ENCODE data around the gene IAH1.
"Not testable (repeated sequence)": the region's sequence is repeated elsewhere in the genome, so short reads cannot be mapped to it uniquely, and the experiment has no call there.

IAH1 gene

DNA sequence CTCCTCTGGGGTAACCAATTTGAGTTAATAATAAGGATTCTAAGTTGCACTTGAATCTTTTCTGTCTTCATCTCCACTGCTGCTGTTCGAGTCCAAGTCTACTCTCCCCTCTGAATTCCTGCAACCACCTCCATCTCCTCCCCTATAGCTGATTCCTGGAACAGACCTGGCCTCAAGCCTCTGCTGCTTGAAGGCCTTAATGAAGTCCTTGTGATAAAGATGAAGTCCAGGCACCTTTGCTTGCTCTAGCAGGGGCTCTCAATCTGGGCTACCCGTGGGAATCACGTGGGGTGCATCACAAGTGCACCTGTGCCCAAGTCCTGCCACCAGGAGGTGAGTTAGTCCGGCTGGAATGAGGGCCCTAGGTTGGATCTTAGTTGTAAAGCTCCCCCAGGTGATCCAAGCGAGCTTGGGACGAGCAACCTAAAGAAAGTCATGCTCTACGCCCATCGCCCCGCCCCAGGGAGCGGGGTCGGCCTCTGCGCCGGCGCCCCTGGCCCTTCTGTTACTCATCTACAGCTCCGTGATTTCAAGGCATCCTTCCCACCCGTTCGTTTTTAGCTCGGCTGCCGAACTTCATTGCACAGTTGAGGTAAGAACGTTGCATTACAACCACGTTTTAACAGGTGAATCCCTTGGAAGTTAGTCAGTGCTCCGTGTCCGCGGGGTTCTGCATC, 905 bp upstream of the IAH1 start:
- DNase-seq (ENCODE audit: low read depth in 2 of 2) = no peak

- peak; percentile 40 to 41 for DNase-seq (ENCODE audit: low read depth in 2 of 2)
Measured at GRCh38 chr2:9473985-9474360, 378 bp upstream of the IAH1 start.

- DNase-seq (ENCODE audit: low read depth in 2 of 2) = no peak
Measured at GRCh38 chr2:9477914-9478313, 3.6 kb downstream of the IAH1 start.

DNA sequence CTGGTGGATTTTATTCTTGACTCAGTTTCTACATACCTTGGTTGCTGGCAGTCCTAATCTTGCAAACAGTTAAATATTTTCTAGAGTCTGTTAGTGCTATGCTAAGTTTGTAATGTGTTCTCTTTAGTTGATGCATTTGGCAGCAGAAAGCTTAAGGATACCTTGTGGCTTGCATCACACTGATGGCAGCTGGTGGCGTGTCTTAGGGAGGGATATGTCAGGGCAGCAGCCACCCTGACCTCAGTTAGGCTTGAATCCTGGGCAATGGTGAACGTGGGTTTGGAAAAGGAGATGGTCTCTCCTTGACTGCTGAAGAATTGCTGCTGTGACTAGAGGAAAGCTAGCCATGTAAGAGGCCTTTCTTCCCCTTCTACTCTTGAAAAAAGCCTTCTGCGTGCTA, 4.2 kb downstream of the IAH1 start:
- no peak for DNase-seq (ENCODE audit: low read depth in 2 of 2)

DNA sequence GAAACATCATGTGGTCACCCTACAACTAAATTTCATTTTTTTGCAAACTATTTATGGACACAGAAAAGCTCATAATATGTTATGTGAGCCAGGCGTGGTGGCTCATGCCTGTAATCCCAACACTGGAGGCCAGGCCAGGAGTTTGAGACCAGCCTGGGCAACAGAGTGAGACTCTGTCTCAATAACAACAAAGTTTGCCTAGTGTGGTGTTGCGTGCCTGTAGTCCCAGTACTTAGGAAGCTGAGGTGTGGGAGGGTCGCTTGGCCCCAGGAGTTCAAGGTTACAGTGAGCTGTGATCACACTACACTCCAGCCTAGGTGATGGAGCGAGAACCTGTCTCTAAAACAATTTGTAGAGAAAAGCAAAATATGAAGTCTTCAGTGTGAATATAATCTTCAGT, 5.8 kb downstream of the IAH1 start:
- no peak for DNase-seq (ENCODE audit: low read depth in 2 of 2)

DNA sequence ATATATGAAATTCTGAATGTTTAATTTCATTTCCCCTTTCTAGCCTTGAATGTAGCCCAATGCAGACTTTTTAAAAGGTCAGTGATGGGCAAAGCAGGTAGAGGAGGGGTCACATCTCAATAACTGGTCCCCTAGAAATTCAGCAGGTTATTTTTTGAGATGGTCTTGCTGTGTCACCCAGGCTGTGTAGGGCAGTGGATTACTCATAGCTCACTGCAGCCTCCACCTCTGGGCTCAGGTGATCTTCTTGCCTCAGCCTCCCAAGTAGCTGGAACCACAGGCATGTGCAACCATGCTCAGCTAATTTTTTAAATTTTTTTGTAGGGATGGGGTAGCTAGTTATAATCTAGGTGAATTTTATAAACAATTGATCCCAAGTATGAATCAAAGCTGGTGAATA, 8.8 kb downstream of the IAH1 start:
- no peak for DNase-seq (ENCODE audit: low read depth in 2 of 2)

- DNase-seq (ENCODE audit: low read depth in 2 of 2) = no peak
Measured at GRCh38 chr2:9484533-9484932, 10.2 kb downstream of the IAH1 start.

GRCh38 chr2:9488583-9489547, 14.5 kb downstream of the IAH1 start:
- no peak for DNase-seq (ENCODE audit: low read depth in 2 of 2)

DNA sequence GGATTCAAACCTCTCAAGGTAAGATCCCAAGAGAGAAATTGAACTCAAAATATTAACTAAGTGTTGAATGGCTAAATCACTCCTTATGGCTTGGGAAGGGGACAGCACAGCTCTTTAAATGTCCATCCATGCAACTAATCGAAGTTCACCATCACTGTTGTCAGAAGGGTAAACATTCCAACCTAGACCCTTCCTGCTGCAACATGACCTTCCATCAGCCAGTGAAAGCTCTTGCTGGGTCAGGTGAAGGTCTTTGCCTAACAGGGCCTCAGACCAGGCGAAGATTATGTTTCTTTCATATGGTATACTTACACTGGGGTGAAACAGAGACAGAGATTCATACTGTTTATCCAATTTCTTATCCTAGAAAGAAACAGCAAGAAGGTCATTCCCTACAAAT, 16.4 kb downstream of the IAH1 start:
- no peak for DNase-seq (ENCODE audit: low read depth in 2 of 2)

DNA sequence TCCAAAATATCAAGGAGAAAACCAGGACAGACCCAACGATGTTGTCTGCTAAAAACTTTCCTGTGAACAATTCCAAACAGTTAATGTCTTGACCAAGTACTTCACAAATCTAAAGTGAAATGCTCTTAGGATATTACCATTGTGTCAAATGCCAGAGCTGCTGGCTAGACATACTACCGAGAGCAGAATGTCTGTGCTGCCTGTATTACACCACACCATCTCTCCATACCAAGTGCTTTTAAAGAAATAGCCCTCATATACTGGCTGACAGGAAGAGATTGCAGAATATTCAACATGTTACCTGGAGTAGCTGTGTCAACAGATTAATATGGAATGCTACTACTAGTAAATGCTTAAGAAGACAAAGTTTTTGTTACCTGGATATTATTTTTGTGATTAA, 18.6 kb downstream of the IAH1 start:
- DNase-seq (ENCODE audit: low read depth in 2 of 2) = no peak

DNA sequence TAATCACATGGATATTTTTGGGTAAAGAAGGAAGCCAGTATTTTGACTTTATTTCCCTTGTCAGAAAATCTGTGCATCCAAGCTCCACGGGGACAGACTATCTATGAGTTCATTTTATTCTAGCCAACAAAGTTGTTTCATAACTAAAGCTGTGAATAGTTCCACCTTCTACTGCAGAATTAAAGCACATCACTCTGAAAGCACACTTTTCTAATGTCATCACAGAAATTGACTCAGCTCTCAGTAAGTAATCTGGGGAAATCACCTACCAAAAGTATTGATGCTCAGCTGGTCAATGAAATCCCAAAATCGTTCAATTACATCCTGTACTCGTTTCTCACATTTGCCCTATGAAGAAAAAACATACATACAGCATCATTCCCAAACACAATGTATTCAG, 19.1 kb downstream of the IAH1 start:
- DNase-seq (ENCODE audit: low read depth in 2 of 2) = no peak

DNA sequence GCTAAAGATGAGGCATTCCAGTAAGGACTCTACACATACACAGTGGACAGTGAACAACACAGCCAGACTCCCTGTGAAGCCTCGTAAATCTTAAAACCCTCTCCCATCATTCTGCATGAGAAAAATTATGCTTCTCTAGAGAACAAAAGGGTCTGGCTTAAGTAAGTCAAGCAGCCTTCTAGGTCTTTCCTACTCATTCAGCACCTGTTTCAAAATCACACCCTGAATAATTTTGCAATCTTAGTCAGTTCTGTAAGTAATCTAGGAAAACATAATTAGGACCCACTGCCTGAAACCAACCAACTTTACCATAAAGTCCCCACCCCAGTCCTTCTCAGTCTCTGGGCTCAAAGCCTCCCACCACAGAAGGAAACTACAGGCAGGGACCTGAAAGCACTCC, 19.7 kb downstream of the IAH1 start:
- DNase-seq (ENCODE audit: low read depth in 2 of 2) = no peak

DNA sequence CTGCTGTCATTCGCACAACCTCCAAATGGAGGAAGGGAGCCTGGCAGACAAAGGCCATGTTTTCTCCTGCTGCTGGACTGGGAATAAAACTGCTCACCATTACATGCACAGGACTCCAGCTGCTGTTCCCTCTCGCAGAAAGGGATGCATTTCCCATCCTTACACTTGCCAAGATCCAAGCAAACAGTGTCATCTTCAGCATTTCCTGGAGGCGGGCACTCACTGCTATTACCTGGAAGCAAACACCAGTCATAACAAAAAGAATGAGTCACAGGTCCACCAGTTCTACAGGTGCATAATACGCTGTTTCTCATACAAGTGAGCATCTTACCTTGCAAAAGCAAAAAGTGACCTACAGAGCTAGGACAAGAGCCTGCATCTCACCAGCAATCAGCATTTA, 22.7 kb downstream of the IAH1 start:
- no peak for DNase-seq (ENCODE audit: low read depth in 2 of 2)

- DNase-seq (ENCODE audit: low read depth in 2 of 2) = no peak
Measured at GRCh38 chr2:9498210-9498609, 23.9 kb downstream of the IAH1 start.

- DNase-seq (ENCODE audit: low read depth in 2 of 2) = no peak
Measured at GRCh38 chr2:9508931-9509330, 34.6 kb downstream of the IAH1 start.

DNA sequence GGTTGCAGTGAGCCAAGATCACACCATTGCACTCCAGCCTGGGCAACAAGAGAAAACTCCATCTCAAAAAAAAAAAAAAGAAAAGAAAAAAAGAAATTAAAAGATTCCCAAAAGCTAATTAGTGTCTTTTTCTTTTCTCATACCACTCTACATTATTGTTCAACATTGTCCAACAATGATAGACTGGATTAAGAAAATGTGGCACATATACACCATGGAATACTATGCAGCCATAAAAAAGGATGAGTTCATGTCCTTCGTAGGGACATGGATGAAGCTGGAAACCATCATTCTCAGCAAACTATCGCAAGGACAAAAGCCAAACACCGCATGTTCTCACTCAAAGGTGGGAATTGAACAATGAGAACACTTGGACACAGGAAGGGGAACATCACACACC, 39.6 kb downstream of the IAH1 start:
- not testable (repeated sequence) for DNase-seq (ENCODE audit: low read depth in 2 of 2)

GRCh38 chr2:9517118-9517782, 42.9 kb downstream of the IAH1 start:
- DNase-seq (ENCODE audit: low read depth in 2 of 2) = no peak

GRCh38 chr2:9518163-9518562, 43.8 kb downstream of the IAH1 start:
- DNase-seq (ENCODE audit: low read depth in 2 of 2) = no peak

DNA sequence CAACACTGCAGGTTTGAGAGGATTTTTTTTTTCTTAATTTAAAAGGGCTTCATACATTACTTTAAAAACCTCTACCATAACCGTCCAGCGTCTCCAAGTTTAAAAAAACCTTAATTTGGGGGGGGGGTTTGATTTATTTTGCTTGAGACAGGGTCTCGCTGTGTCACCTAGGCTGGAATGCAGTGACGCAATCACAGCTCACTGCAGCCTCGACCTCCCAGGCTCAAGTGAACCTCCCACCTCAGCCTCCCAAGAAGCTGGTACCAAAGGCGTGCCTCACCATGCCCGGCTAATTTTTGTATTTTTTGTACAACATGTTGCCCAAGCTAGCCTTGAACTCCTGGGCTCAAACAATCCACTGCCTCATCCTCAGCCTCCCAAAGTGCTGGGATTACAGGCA, 44.4 kb downstream of the IAH1 start:
- DNase-seq (ENCODE audit: low read depth in 2 of 2) = no peak

DNA sequence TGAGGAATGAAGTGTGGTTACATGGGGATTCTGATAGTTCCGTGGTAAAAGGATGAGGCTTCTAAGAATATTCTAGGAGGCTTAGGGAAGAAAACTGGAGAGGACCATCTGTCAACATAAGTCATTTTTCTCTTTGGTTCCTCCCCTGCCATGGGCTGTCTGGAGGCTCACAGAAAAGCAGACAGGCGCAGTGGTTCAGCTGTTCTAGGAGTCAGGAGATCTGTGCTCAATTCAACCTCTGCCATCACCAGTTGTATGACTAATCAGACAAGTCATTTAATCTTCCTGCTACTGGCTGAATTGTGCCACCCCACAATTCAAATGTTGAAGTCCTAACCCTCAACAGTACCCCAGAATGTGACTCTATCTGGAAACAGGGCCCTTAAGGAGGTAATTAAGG, 44.9 kb downstream of the IAH1 start:
- DNase-seq (ENCODE audit: low read depth in 2 of 2) = no peak

GRCh38 chr2:9524291-9524690, 49.9 kb downstream of the IAH1 start:
- DNase-seq (ENCODE audit: low read depth in 2 of 2) = no peak

- no peak for DNase-seq (ENCODE audit: low read depth in 2 of 2)
Measured at GRCh38 chr2:9525266-9525665, 50.9 kb downstream of the IAH1 start.

All from stimulated activated CD4-positive, alpha-beta T cell treated with anti-CD3 and anti-CD28 coated beads, Interleukin-15, amount 100 ng/mL, for 48 hours (primary cell).